Right lobe of liver (tissue), 4 donors: ENCODE measurements around the gene CTSA.

Source experiments
- CTCF ChIP-seq, 4 donors: fragments of 200-600 bp in 3 of 4; fragments of 450-650 bp in 1 of 4; IDR thresholded peaks; one replicate each; pipeline versions ENCODE4 v1.5.1 to v1.8.0; 2016 to 2022; ENCODE audit warnings: antibody characterized with exemption in 4 of 4, mild to moderate bottlenecking in 2 of 4
- POLR2A ChIP-seq: fragments of 450-650 bp; IDR thresholded peaks from one replicate; pipeline ENCODE4 v1.6.1; 2017; ENCODE audit warnings: antibody characterized with exemption, mild to moderate bottlenecking
- donor health status: DM: no; HTN: no; CAD: no.
- donor health status: DM: no; HTN: no; CAD: no.
- donor health status: DM: no; HTN: yes; CAD: no.

GRCh38 chr20:45907219-45907948 lies 16.2 kb downstream of the CTSA start:
- TF ChIP-seq CTCF (IDR thresholded peaks at IDR 0.05) (no peak), POLR2A (no peak)
